ENCODE data around the gene PCDH17. TPM values are rescaled to one million over a fixed set of nuclear protein-coding genes. Genes with fewer than 3 reads are reported as not detected.

The PCDH17 gene
- total and polyA plus RNA-seq, 9 of the 15 experiments (the other 6 are each of a cell fraction or from before 2014, with no cell fraction given) = not detected

- TF ChIP-seq SFPQ (IDR thresholded peaks at IDR 0.05; ENCODE audit: low read depth, low read length) (no peak), RAD21 (CRISPR knock-in tag; conservative IDR thresholded peaks at IDR 0.05 in 1 of 2, IDR thresholded peaks at IDR 0.05 in 1 of 2) (peak; percentile 17 to 56; a peak in 3 of 4 replicates), RBM22 (IDR thresholded peaks at IDR 0.05; ENCODE audit: low read depth, low read length, poor library complexity, severe bottlenecking) (no peak), SRSF1 (IDR thresholded peaks at IDR 0.05; ENCODE audit: low read depth, low read length) (no peak), RAD51 (IDR thresholded peaks at IDR 0.05; ENCODE audit: borderline replicate concordance, low read depth) (no peak), SIN3A (IDR thresholded peaks at IDR 0.05; ENCODE audit: borderline replicate concordance in 2 of 2, control insufficient read depth in 1 of 2, low read depth in 2 of 2, low read length in 2 of 2) (no peak), NKRF (IDR thresholded peaks at IDR 0.05; ENCODE audit: borderline replicate concordance) (no peak), ZNF280A (IDR thresholded peaks at IDR 0.05; ENCODE audit: low read depth, partially characterized antibody) (no peak)
- TF ChIP-seq, protein P1, sequence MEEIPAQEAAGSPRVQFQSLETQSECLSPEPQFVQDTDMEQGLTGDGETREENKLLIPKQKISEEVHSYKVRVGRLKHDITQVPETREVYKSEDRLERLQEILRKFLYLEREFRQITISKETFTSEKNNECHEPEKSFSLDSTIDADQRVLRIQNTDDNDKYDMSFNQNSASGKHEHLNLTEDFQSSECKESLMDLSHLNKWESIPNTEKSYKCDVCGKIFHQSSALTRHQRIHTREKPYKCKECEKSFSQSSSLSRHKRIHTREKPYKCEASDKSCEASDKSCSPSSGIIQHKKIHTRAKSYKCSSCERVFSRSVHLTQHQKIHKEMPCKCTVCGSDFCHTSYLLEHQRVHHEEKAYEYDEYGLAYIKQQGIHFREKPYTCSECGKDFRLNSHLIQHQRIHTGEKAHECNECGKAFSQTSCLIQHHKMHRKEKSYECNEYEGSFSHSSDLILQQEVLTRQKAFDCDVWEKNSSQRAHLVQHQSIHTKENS (CRISPR knock-in tag; IDR thresholded peaks at IDR 0.05) = no peak
- TF ChIP-seq, protein P2, sequence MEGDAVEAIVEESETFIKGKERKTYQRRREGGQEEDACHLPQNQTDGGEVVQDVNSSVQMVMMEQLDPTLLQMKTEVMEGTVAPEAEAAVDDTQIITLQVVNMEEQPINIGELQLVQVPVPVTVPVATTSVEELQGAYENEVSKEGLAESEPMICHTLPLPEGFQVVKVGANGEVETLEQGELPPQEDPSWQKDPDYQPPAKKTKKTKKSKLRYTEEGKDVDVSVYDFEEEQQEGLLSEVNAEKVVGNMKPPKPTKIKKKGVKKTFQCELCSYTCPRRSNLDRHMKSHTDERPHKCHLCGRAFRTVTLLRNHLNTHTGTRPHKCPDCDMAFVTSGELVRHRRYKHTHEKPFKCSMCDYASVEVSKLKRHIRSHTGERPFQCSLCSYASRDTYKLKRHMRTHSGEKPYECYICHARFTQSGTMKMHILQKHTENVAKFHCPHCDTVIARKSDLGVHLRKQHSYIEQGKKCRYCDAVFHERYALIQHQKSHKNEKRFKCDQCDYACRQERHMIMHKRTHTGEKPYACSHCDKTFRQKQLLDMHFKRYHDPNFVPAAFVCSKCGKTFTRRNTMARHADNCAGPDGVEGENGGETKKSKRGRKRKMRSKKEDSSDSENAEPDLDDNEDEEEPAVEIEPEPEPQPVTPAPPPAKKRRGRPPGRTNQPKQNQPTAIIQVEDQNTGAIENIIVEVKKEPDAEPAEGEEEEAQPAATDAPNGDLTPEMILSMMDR (IDR thresholded peaks at IDR 0.05 in 2 of 3, conservative IDR thresholded peaks at IDR 0.05 in 1 of 3; ENCODE audit: insufficient read depth in 2 of 3, low read depth in 1 of 3, low read length in 3 of 3) = peak; percentile 4 to 50 (median 25); a peak in 2 of 6 replicates
These were observed 3.9 kb upstream of the PCDH17 start (continued) for GRCh38 chr13:57627663-57628062.
